G401 (cell line): ENCODE data around the gene BARHL1. TPM values are rescaled to one million over a fixed set of nuclear protein-coding genes. Genes with fewer than 3 reads are reported as not detected.

ENCODE experiments used
- DNase-seq: peaks from one replicate; pipeline ENCODE4 v3.0.0-alpha.2; 2015; ENCODE audit warnings: low spot score
- in situ Hi-C: cut with HindIII; loops from 2 replicates; pipeline ENCODE4 v1.10.0; 2016; ENCODE audit warnings: low sequenced_read_pairs, mixed read lengths
- total RNA-seq: library from RNA; depleted of rRNA; stranded (reverse); fragments of >200 nt; shearing (Covaris generic); gene quantifications from 2 replicates; pipeline ENCODE4 v1.2.3, GENCODE V29; 2014; rRNA removed

The BARHL1 gene
- total RNA-seq, result not detected in 2 replicates

DNA sequence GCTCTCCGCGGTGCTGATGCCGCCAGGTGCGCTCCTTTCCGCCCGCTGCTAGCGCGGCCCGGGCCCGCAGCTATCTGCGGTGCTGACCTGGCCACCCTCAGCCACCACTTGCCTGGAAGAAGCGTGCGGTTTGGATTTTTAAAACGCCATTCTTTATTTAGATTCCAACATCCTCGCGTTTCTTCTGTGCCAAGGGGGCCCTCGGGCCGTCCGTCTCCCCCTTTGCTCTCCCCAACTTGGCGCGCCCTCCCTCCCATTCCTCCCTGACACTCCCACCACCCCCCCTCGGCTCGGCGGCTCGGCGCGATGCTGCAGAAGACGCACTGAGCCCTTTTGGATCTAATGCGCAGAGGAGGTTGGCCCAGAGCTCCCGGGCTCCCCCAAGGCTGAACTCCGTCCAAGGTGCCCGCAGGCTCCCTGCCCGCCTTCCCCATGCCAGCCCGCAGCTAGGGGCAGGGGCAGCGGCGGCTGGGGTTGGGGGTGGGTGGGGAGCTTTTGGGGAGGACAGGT lies at the start of gene BARHL1:
BARHL1 (plus strand) TSS at position 331 of the 510 bp plus-strand sequence. CDS start 192 bp downstream, outside the sequence.
- peak; percentile 69 for DNase-seq
- in situ Hi-C loops, result no loop called here

DNA sequence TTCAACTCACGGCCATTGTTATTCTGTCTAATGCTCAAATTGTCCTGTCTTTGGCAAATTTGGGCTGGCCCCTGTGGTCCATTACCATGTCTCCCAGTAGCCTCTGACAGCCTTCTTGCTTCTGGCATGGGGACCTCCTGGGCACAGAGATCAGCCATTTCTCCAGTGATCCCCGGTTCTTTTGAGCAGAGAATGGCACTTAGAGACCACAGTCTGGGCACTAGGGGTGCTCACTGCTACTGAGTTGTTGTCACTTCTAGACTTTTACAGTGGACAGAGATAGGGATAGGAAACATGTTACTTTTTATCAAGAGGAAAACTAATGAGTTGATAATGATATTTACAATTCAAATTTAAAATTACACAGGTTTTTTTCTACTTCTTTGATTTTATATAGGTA lies 47.6 kb upstream of the BARHL1 start:
- in situ Hi-C loops, result no loop called here

DNA sequence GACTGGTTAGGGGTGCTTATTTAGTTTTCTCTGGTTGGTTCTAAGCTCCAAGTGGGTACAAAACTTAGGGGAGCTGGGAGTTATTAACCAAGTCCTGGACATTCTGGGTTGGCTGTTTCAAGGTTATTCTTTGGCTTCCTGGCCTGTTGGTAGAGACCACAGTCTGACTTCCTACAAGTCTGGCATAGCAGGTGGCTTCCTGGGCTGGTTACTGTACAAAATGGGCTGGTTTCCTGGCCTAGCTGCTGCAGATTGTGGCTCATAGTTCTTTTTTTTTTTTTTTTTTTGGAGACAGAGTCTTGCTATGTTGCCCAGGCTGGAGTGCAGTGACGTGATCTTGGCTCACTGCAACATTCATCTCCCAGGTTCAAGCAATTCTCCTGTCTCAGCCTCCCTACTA lies 46.3 kb upstream of the BARHL1 start:
- in situ Hi-C loops, result no loop called here

More for the DNA sequence above, 47.6 kb upstream of the BARHL1 start:
- DNase-seq, result no peak

DNA sequence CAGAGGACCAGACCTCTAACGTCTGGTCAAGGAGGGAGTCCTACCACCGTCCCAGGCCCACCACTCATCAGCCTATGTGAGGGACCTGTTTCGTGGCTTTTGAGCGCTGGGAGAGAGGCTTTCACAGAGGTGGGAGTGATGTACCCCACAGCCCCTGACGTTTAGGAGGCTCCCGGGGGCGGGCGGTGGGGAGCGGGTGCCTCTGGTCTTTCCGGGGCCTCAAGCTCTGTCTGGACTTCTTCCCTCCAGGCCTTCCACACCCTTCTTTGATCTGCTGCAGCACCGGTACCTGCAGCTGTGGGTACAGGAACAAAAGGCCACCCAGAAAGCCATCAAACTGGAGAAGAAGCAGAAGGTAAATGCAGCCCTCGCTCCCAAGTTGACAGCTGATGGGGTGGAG lies 45.1 kb upstream of the BARHL1 start:
- DNase-seq, result no peak
- in situ Hi-C loops, result no loop called here

More for the DNA sequence above, 46.3 kb upstream of the BARHL1 start:
- no peak for DNase-seq

DNA sequence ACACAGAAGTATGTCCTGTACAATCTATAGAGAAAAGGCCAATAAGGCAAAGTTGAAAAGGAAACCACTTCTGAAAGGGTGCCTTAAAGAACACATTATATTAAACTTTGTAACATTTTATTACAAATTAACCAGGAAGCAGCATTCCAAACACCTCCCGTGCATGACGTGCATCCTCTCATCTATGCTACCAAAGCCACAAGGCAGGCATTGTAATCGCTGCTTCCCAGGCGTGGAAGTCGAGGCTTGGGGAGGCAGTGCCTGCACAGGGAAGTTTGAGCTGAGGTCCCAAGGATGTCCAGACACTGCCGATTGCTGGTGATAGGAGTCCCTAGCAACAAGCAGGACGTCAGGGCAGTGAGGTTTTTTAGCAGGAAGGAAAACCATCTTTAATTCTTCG lies 44.3 kb upstream of the BARHL1 start:
- DNase-seq, result no peak
- in situ Hi-C loops, result no loop called here

DNA sequence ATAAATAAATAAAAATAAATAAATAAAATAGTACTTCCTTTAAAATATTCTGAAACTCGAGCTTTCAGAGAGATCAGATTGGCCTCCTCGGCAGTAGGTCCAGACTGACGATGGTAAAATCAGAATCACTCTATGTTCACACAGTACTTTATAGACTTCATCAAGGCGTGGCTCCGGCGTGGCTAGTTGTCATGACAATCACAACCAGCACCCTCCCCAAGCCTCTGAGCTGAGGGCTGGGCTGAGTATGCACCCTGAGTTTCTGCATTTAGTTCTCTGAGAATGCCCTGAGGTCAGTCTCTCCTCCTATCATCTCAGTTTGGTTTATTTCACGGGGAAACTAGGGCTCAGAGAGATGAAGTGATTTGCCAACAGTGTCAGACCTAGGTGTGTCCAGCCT lies 43.3 kb upstream of the BARHL1 start:
- in situ Hi-C loops, result no loop called here
- DNase-seq, result no peak

DNA sequence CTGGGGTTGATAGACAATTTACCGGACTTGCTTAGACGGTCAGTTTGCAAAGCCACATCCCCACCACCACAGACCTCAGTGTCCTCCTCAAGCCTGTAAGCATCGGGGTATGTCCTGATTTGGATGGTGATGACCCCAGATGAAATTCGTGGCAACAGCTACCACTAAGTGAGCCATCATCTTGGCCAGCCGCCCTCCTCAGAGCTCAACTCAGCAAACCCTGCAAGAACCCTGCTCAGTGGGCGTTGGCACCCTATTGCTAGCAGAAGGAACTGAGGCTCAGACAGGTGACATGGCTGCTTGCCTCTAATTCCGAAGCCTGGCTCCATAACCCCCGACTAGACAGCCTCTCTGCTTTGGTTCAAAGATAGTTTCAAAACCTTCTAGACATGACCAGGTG lies 41.4 kb upstream of the BARHL1 start:
- no peak for DNase-seq
- in situ Hi-C loops, result no loop called here

DNA sequence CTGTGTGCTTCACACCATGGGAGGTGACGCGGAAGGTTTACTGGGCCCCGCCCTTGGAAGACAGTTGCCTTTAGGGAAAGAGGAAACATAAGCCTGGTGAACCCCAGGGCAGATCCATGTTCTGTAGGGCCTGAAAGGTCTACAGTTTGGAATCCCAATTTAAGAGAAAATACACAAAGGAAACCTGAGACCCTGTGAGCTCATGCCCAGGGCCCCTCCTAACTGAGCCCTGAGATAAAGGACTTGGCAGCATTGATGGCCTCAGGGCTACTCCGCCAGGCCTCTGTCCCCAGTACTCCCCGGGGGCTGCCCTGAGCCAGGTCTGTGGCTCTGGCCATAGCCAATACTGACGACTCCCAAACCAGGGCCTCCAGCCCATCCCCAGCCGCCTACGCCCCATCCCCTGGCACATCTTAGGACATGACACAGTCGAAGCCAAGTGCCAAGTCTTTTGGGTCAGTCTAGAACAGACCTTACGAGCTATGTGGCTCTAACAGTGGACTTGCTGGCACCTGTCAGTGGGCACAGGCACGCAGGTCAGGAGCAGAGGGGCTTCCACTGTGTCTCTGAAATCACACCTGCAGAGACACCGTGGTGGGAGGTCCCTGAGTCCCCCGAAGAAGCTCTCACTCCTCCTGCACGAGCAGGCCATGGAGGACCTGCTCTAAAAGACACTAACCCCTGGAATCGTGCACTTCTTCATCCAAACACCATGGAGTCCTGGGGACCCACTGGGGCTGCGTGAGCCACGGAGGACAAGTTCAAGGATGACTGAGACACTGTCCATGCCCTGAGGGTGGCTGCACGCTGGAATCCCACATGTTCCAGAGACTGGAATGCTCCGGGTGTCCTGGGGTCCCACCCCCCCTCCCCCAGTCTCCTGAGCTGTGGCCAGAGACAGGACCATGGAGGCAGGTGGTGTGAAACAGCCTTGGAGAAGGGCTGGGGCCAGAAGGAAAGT lies 40.3 kb upstream of the BARHL1 start:
- in situ Hi-C loops, result no loop called here
- DNase-seq, result no peak

DNA sequence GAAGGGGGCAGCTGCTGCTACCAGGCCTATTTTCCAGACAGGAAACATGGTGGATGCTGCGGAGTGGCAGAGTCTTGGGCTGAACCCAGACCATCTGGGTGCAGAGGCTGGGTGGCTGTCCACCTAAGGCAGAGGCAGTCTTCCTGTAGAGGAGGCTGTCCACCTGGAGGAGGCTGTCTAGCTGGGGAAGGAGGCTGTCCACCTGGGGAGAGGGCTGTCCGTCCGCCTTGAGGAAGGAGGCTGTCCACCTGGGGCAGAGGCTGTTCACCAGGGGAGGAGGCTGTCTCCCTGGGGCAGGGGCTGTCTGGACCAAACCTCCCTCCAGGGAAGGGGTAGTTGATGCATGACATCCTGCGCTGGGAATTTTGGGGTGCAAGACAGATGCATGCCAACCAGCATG lies 39.2 kb upstream of the BARHL1 start:
- no peak for DNase-seq
- in situ Hi-C loops, result no loop called here

DNA sequence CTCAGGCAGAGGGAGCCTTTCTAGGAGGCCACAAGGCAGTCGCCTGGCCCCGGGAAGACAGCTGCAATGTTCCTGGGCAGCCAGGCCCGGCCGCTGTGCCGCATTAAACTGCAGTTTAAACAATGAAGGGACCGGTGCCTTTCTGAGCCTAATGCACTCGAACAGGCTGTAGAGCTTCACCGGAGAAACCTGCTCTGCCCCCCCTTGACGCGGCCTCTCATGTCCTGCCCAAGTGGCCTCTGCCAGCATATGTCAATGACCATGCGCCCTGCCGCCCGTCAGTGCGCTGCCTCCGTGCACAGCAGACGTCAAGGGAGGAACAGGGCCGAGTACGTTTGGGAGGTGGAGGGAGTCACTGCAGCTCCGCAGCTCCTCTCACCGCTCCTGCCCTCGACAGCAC lies 38.4 kb upstream of the BARHL1 start:
- in situ Hi-C loops, result no loop called here
- peak; percentile 81 for DNase-seq

DNA sequence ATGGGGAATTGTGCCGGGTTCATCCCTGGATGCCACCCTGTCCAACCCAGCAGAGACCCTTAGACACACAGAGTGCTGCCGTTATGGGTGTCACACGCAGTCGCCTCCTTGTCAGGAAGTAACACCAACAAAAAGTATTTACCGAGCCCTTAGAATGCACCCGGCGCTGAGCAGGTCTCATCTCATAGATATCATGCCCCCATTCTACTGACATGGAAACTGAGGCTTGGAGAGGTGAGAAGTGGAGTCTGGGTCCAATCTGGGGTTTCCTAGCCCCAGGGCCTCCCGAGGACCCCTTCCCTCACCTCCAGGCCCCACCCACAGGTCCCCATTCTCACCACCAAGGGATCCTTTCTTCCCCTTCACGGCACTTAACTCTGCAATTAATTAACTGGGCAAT lies 36.8 kb upstream of the BARHL1 start:
- DNase-seq, result no peak
- in situ Hi-C loops, result no loop called here

DNA sequence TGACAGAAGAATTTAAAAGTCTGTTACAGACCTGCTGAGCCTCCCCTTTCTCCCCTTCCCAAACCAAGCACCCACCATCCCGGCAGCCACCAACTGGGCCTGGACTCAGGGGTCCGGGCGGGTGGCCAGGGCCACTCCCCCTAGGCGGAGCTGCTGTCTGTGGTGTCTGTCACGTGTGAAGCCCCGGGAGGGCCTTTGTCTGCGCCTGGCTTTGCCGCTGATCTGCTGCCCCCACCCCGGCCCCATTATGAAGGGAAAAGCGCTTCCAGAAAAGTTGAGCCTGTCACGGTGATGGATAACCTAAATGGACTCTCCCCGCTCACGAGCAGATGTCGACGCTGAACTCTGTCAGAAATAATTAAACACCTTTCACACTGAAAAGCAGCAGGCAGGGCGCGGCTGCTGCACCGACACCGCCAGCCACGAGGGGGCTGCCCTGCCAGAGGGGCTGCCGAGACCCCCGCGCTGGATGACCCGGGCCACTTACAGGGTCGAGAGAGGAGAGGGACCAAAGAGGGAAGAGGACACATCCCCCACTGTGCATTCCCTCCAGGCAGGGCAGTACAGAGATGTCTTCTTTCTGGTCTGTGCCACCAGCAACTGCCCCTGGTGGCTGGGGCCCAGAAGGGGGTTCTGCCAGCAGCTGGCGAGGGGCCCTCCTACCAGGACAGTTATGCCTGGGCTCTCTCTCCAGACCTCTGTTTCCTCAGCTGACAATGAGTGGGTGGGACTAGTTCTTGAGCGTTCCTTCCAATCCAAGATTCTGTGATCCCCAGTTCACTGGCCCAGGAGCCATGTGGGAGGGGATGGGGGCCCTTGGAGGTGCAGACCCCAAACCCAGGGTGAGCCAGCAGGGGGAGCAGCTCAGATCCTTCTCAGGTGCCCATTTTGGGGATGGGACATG lies 36.0 kb upstream of the BARHL1 start:
- in situ Hi-C loops, result no loop called here

DNA sequence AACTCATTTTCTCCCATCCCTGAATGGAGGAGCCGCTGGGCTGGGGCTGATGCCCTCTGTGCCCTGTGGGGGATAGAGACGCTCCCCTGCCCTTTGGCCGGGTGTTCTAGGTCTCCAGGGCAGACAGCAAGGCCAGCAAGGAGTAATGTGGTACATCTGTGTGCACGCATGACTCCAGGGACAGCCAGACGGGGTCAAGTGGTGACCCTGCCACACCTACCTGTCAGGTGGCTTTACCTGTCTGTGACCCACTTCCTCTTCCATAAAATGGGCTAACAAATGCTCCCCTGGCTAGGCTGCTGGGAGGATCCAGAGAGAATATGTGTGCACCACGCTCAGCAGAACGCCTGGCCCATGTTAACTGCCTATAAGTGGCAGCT lies 35.4 kb upstream of the BARHL1 start:
- in situ Hi-C loops, result no loop called here
- DNase-seq, result no peak

More for the DNA sequence above, 36.0 kb upstream of the BARHL1 start:
- no peak for DNase-seq

DNA sequence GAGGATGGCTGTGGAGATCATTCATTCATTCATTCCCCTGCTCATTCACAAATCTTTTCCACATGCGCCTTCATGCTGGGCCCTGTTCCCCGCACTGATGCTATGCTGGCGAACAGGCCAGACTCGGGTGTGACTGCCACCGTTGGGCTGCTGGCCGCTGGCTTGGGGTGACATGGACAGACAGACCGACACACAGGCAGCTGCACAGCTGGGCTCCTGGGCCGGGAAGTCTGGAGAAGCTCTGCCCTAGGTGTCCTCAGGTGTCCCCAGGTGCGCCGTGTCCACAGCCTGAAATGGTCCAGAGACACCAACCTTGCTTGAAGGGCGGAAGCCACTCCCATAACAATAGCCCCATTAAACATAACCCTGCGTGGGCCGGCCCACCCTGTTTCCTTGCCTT lies 35.0 kb upstream of the BARHL1 start:
- in situ Hi-C loops, result no loop called here
- no peak for DNase-seq

DNA sequence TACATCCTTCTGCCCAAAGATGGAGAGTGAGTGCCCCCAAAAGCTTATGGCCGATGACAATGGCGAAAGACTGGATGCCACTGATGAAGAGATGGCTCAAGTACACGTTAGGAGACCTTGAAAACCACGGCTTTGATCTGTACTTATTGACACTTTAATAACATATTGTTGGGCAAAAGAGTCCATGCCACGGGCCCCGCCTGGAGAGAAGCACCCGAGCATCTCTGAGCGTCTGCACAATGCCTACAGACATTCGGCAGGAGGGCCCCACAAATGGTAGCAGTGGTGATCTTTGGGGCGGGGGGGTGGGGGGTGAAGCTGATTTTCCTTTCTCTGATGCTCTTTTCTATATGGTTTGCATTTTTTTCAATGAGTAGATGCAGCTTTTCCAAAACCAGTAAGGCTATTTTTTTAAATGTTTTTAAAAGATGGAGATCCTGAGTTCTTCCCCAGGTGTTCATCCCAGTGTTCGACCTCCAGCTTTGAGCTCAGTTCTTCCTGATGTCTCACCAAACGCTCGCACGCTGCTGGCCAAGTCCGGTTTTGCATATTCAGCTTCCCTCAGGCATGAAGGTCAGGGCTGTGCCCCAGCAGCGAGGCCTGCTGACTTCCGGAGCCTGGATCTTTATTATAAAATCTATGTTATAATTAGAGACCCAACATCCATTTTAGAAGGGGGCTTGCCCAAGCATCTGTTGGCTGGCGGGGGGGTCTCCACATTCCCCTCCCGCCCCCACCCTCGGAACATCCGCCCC lies 34.3 kb upstream of the BARHL1 start:
- no peak for DNase-seq
- in situ Hi-C loops, result no loop called here

DNA sequence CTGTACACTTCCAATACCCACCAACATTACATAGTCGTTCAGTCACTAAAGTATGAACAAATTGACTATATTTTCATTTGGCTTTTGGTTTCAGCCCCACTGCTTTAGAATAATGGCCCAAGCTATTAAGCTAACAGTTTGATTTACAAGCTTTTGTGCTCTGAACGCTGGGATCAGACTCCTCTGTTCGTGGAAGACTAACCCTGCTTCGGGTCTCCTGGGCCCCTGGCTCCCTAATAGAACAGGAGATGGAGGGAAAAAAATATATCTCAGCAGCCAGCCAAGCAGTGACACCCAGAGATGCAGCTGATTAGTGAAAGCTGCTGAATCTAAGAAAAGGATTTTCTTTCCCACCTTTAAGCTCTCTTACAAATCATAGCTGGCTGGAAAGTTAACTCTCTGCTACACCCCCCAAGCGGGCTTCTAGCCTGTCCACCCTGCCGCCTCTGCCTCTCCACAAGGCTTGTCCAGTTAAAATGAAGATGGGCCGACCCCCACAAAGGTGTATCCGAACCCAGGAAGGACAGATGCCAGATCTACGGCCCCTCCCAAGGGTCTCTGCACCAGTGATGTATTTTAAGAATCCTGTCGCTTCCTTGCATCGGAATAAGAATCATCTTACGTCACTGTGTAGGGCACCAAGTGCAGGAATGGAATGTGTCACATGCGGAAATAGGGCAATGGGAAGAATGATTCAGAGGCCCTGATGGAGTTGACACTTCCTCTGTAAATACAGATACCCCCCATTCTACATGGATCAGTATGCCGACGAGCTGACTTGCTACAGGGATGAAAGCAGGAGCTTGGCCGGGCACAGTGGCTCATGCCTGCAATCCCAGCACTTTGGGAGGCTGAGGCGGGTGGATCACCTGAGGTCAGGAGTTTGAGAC lies 33.4 kb upstream of the BARHL1 start:
- in situ Hi-C loops, result no loop called here
- DNase-seq, result no peak

DNA sequence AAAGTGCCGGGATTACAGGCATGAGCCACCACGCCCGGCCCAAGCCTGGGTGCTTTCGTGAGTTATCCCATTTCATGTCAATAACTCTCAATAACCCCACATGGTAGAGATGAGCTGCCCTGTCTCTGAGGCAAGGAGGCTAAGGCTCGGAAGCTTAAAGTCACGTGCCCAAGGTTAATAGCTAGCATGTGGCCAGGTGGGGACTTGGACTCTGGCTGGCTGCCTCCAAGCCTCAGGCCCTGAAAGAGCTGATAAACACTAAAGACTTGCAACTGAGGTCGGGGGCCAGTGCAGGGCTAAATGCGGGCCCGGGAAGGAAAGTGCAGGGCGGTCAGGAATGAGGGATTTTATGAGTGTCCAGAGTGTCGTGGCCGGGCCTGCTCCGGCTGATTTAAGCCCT lies 30.9 kb upstream of the BARHL1 start:
- DNase-seq, result no peak
- in situ Hi-C loops, result no loop called here

DNA sequence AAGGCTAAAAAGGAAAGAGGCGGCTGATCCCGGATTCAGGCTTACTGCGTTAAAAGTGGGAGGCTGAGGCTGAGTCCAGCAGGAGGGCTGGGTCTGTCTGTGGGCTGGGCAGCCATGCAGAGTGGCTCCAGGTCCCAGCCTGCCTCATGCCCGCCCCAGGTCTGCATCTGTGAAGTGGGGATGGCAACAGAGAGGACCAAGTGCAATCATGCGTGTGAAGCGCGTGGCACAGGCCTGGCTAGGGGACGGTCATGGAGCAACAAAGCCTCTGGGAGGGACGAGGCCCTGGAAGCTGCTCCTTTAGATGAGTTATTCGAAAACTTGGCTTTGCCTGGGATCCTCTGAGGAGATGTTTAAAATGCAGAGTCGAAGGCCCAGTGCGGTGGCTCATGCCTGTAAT lies 30.4 kb upstream of the BARHL1 start:
- in situ Hi-C loops, result no loop called here
- no peak for DNase-seq
